Astrocyte (in vitro differentiated cells and primary cell): ENCODE measurements around the gene PPIF. TPM values are rescaled to one million over a fixed set of nuclear protein-coding genes. Genes with fewer than 3 reads are reported as not detected.

Source experiments
- DNase-seq: peaks from one replicate; pipeline ENCODE4 v3.0.0-alpha.2; 2010; ENCODE audit warnings: low read depth
- FAIRE-seq: peaks from 2 replicates; lab custom pipeline; 2011; peaks lifted over from hg19 to GRCh38; lab: Jason Lieb, UNC
- H2AFZ ChIP-seq: 2 replicates; pipeline ENCODE4 v1.6.0; 2012; ENCODE audit warnings: low read depth, low read length, inconsistent platforms
- H3K27ac ChIP-seq: 2 replicates; pipeline ENCODE4 v1.5.1; 2011; ENCODE audit warnings: low read depth, low read length, inconsistent platforms
- H3K27me3 ChIP-seq: 2 replicates; pipeline ENCODE4 v1.6.0; 2011; ENCODE audit warnings: low read length, inconsistent platforms; ENCODE audit not compliant: insufficient read depth
- H3K36me3 ChIP-seq: 2 replicates; pipeline ENCODE4 v1.5.1; 2011; ENCODE audit warnings: low read length, inconsistent platforms; ENCODE audit not compliant: insufficient read depth
- H3K4me1 ChIP-seq: 2 replicates; pipeline ENCODE4 v1.5.1; 2011; ENCODE audit warnings: low read length, inconsistent platforms; ENCODE audit not compliant: insufficient read depth
- H3K4me2 ChIP-seq: 2 replicates; pipeline ENCODE4 v1.6.0; 2012; ENCODE audit warnings: low read length, inconsistent platforms
- H3K4me3 ChIP-seq: 2 replicates; pipeline ENCODE4 v1.5.1; 2011; ENCODE audit warnings: low read depth, mild to moderate bottlenecking, low read length, inconsistent platforms; ENCODE audit not compliant: insufficient read depth
- H3K79me2 ChIP-seq: 2 replicates; pipeline ENCODE4 v1.6.0; 2012; ENCODE audit warnings: mild to moderate bottlenecking, low read length, inconsistent platforms; ENCODE audit not compliant: insufficient read depth
- H3K9ac ChIP-seq: 2 replicates; pipeline ENCODE4 v1.6.0; 2012; ENCODE audit warnings: mild to moderate bottlenecking, low read length, inconsistent platforms
- H3K9me3 ChIP-seq: 2 replicates; pipeline ENCODE4 v1.5.1; 2012; ENCODE audit warnings: low read depth, mild to moderate bottlenecking, low read length, inconsistent platforms; ENCODE audit not compliant: insufficient read depth
- H4K20me1 ChIP-seq: 2 replicates; pipeline ENCODE4 v1.6.0; 2012; ENCODE audit warnings: low read length, inconsistent platforms; ENCODE audit not compliant: insufficient read depth
- H3K27ac Mint-ChIP-seq: one replicate; pipeline ENCODE4 v1.8.0; 2021; ENCODE audit warnings: mild to moderate bottlenecking, mixed read lengths; ENCODE audit not compliant: unreplicated experiment
- H3K27me3 Mint-ChIP-seq: one replicate; pipeline ENCODE4 v1.8.0; 2021; ENCODE audit warnings: low read depth, mixed read lengths; ENCODE audit not compliant: unreplicated experiment
- H3K36me3 Mint-ChIP-seq: one replicate; pipeline ENCODE4 v1.8.0; 2021; ENCODE audit warnings: low read depth, mixed read lengths; ENCODE audit not compliant: unreplicated experiment
- H3K4me1 Mint-ChIP-seq: one replicate; pipeline ENCODE4 v1.8.0; 2021; ENCODE audit warnings: low read depth, mixed read lengths; ENCODE audit not compliant: unreplicated experiment
- H3K4me3 Mint-ChIP-seq: one replicate; pipeline ENCODE4 v1.8.0; 2021; ENCODE audit warnings: mild to moderate bottlenecking, moderate library complexity, mixed read lengths; ENCODE audit not compliant: unreplicated experiment
- H3K9me3 Mint-ChIP-seq: one replicate; pipeline ENCODE4 v1.8.0; 2021; ENCODE audit warnings: mild to moderate bottlenecking, mixed read lengths; ENCODE audit not compliant: unreplicated experiment
- EZH2 ChIP-seq: IDR thresholded peaks from 2 replicates; pipeline ENCODE4 v1.6.1; 2012; ENCODE audit warnings: mild to moderate bottlenecking, low read length, inconsistent platforms; ENCODE audit not compliant: insufficient read depth
- total RNA-seq: library from RNA; stranded (reverse); gene quantifications from 2 replicates; pipeline ENCODE4 v1.2.1, GENCODE V29; 2021
- TF ChIP-seq, protein P1 (sequence below): IDR thresholded peaks from 2 replicates; pipeline ENCODE4 v1.5.1; 2011; ENCODE audit warnings: low read depth, mild to moderate bottlenecking, inconsistent platforms, low read length, moderate library complexity; ENCODE audit not compliant: insufficient read depth

The PPIF gene
- total RNA-seq, 1 donor from 2014 or later: 31.7 TPM

DNA sequence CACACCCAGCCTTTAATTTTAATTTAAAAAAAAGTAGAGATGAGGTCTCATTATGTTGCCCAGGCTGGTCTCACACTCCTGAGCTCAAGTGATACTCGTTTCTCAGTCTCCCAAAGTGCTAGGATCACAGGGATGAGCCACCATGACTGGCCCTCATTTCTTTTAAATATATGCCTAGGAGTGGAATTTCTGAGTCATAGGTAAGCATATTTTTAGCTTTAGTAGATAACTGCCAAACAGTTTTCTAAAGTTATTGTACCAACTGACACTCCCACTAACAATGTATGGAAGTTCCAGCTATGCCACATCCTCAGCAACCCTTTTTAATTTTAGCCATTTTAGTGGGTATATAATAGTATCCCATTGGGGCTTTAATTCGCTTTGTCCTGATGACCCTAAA lies 13.8 kb upstream of the PPIF start:
- Histone ChIP-seq H3K4me3 (no peak overlapping the region), H3K36me3 (no peaks in the 10 kb centered on the region), H3K27ac (peak overlapping the region; percentile 29), H3K4me2 (peak overlapping the region; percentile 24), H4K20me1 (no peaks in the 10 kb centered on the region), H3K9me3 (no peaks in the 10 kb centered on the region), H3K79me2 (no peaks in the 10 kb centered on the region), H3K4me1 (peaks cover 13% of the 10 kb centered on the region), H3K27me3 (no peaks in the 10 kb centered on the region), H2AFZ (no peak overlapping the region), H3K9ac (no peak overlapping the region)
- Mint-ChIP-seq H3K4me3 (no peak overlapping the region), H3K27me3 (peaks cover 4% of the 10 kb centered on the region), H3K27ac (no peak overlapping the region), H3K4me1 (peaks cover 10% of the 10 kb centered on the region), H3K36me3 (no peaks in the 10 kb centered on the region), H3K9me3 (peaks cover 11% of the 10 kb centered on the region)
- DNase-seq: peak; percentile 63
- FAIRE-seq: no peak
- TF ChIP-seq, protein P1, sequence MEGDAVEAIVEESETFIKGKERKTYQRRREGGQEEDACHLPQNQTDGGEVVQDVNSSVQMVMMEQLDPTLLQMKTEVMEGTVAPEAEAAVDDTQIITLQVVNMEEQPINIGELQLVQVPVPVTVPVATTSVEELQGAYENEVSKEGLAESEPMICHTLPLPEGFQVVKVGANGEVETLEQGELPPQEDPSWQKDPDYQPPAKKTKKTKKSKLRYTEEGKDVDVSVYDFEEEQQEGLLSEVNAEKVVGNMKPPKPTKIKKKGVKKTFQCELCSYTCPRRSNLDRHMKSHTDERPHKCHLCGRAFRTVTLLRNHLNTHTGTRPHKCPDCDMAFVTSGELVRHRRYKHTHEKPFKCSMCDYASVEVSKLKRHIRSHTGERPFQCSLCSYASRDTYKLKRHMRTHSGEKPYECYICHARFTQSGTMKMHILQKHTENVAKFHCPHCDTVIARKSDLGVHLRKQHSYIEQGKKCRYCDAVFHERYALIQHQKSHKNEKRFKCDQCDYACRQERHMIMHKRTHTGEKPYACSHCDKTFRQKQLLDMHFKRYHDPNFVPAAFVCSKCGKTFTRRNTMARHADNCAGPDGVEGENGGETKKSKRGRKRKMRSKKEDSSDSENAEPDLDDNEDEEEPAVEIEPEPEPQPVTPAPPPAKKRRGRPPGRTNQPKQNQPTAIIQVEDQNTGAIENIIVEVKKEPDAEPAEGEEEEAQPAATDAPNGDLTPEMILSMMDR: no peak
- no peak for TF ChIP-seq EZH2

DNA sequence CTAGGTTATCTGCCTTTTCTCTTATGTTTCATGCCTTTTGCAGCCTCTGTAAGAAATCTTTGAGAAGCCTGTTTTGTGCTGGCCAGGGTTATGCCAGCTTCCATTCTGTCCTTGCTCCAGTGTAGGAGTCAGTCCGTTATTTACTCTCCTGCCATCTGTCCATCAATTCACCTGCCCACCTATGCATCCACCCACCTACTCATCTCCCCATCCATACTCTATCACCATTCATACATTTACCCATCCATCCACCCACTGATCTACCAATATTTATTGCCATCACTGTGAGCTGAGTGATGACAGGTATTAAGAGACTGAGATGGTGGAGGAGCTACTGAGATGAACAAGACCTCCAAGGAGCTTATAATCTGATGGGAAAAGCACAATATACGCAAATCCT lies 12.7 kb upstream of the PPIF start:
- no peak for TF ChIP-seq EZH2
- H3K36me3 Mint-ChIP-seq: no peaks in the 10 kb centered on the region
- Histone ChIP-seq H3K9ac (no peak overlapping the region), H2AFZ (no peak overlapping the region), H4K20me1 (no peaks in the 10 kb centered on the region), H3K9me3 (no peaks in the 10 kb centered on the region), H3K27me3 (no peaks in the 10 kb centered on the region), H3K27ac (no peak overlapping the region), H3K4me2 (no peak overlapping the region), H3K4me3 (no peak overlapping the region), H3K79me2 (no peaks in the 10 kb centered on the region), H3K4me1 (peaks cover 10% of the 10 kb centered on the region), H3K36me3 (no peaks in the 10 kb centered on the region)
- no peak overlapping the region for H3K27ac Mint-ChIP-seq
- peaks cover 12% of the 10 kb centered on the region for H3K9me3 Mint-ChIP-seq
- FAIRE-seq: no peak
- peaks cover 10% of the 10 kb centered on the region for H3K4me1 Mint-ChIP-seq
- DNase-seq: no peak
- H3K4me3 Mint-ChIP-seq: no peak overlapping the region
- peaks cover 8% of the 10 kb centered on the region for H3K27me3 Mint-ChIP-seq

DNA sequence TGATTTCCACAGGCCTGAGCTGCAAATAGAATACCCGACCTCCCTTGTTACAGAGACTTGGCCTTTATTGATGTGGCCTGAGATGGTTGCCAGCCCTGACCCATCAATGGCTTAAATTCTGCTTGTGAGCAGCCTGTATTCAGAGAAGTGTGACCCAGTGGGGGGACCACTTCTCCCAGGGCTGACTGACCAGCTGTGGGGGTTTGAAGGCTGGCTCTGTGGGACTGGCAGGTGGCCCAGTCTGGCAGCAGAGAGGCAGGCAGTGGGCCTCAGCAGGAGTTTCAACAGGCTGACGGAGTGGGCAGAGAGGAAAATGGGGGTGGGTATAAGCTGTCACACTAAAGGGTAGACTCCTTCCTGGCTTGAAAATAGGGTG lies 12.2 kb upstream of the PPIF start:
- TF ChIP-seq, protein P1: no peak
- TF ChIP-seq EZH2: no peak
- Histone ChIP-seq H3K4me2 (no peak overlapping the region), H3K27ac (no peak overlapping the region), H3K27me3 (no peaks in the 10 kb centered on the region), H3K4me3 (no peak overlapping the region), H2AFZ (no peak overlapping the region), H3K4me1 (peaks cover 10% of the 10 kb centered on the region), H3K9me3 (no peaks in the 10 kb centered on the region), H3K9ac (no peak overlapping the region), H3K36me3 (no peaks in the 10 kb centered on the region), H4K20me1 (no peaks in the 10 kb centered on the region), H3K79me2 (no peaks in the 10 kb centered on the region)
- DNase-seq (no peak), FAIRE-seq (no peak)
- Mint-ChIP-seq H3K27ac (no peak overlapping the region), H3K36me3 (no peaks in the 10 kb centered on the region), H3K9me3 (peaks cover 12% of the 10 kb centered on the region), H3K4me1 (peaks cover 10% of the 10 kb centered on the region), H3K4me3 (no peak overlapping the region), H3K27me3 (peaks cover 8% of the 10 kb centered on the region)
